ENCODE measurements around the gene CCR7. TPM values are rescaled to one million over a fixed set of nuclear protein-coding genes. Genes with fewer than 3 reads are reported as not detected.

CCR7 gene
- total and polyA plus RNA-seq, 10 donors, result 29.0 to 79.1 (median 55.0) TPM

DNA sequence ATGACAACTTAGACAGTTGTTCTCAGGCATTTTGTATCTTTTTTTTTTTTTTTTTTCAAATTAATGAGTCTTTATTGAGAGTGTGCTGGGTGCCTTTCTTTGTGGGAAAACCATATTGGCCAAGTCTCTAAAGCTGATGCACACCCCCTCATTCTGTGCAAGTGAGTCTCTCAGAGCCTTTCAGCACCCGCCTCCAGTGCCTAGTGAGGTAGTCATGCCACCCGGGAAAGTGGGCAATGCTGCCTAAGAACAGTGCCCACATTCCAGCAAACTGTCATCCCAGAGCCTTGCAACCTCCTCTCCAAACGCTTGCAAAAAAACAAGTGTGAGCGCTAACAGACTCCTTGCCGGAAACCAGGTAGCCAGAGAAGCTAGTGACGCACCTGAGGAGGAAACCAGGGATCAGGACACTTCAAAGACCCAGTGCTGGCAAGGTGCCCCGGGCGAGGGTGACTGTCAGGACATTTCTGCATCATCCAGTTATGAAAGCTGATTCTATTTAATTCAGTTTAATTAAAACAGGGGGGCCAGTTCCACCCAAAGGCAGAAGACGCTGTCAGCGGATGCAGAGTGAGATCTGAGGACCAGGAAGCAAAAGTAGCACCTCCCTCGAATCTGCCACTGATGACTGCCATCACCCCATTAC is 47.5 kb upstream of the CCR7 start:
- H3K9me3 ChIP-seq, result no peaks in the 10 kb centered on the region
- H3K36me3 ChIP-seq, result no peaks in the 10 kb centered on the region
- H3K27me3 ChIP-seq (replicated peaks in 1 of 7), result no peaks in the 10 kb centered on the region
- H3K4me1 ChIP-seq, result peaks cover 7 to 88% (median 32%) of the 10 kb centered on the region in 6 donors
- no peak overlapping the region for H3K4me3 ChIP-seq
- intact Hi-C loops (cut with DNase I; ENCODE audit: low total_unique reads), result no loop called here
- 72 to 85% (median 75%) methylated on average over 11 of the region's 11 CpGs for WGBS, 5 donors
- no peak for DNase-seq
- peak overlapping the region in 6 of 8 donors; percentile 1 to 71 (median 52) for H3K27ac ChIP-seq
- peak in 1 of 3 donors; percentile 9 for TF ChIP-seq POLR2AphosphoS5 (IDR thresholded peaks at IDR 0.05)
- TF ChIP-seq, protein P1, sequence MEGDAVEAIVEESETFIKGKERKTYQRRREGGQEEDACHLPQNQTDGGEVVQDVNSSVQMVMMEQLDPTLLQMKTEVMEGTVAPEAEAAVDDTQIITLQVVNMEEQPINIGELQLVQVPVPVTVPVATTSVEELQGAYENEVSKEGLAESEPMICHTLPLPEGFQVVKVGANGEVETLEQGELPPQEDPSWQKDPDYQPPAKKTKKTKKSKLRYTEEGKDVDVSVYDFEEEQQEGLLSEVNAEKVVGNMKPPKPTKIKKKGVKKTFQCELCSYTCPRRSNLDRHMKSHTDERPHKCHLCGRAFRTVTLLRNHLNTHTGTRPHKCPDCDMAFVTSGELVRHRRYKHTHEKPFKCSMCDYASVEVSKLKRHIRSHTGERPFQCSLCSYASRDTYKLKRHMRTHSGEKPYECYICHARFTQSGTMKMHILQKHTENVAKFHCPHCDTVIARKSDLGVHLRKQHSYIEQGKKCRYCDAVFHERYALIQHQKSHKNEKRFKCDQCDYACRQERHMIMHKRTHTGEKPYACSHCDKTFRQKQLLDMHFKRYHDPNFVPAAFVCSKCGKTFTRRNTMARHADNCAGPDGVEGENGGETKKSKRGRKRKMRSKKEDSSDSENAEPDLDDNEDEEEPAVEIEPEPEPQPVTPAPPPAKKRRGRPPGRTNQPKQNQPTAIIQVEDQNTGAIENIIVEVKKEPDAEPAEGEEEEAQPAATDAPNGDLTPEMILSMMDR (IDR thresholded peaks at IDR 0.05 in 8 of 11, conservative IDR thresholded peaks at IDR 0.05 in 3 of 11), result no peak

DNA sequence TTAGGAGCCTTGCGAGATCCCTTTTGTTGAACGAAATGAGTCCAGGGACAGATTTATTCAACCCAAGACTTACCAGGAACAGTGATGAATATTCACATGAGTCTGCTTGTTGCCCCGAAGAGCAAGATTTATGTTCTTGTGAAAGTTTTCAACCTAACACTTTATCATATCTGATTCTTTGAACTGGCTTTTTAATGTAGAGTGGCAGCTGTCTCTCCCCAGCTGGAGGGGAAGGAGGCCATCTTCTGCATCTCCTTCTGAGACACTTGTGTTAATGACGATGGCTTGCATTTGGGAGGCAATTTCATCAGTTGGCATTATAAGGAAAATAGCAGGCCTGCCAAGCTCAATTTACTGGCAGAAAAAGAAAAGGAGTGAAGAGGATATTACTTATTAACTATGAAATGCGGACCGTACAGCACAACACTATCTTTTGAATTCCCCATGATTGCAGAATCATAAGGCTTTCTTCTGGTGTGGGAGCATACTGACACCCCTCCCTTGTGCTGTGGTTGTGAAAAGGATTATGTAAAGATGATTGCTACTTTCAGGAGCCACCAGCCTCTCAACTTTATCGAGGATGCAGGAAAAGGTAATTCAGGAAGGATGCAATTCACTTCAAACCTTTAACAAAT is 46.7 kb upstream of the CCR7 start:
- no peaks in the 10 kb centered on the region for H3K27me3 ChIP-seq (replicated peaks in 1 of 7)
- TF ChIP-seq, protein P1 (IDR thresholded peaks at IDR 0.05 in 8 of 11, conservative IDR thresholded peaks at IDR 0.05 in 3 of 11), result no peak
- no peak for DNase-seq
- no peaks in the 10 kb centered on the region for H3K36me3 ChIP-seq
- H3K4me1 ChIP-seq, result peaks cover 7 to 91% (median 38%) of the 10 kb centered on the region in 6 donors
- H3K27ac ChIP-seq, result peak overlapping the region in 2 of 8 donors; percentile 30 to 70
- H3K9me3 ChIP-seq, result no peaks in the 10 kb centered on the region
- H3K4me3 ChIP-seq, result no peak overlapping the region
- intact Hi-C loops (cut with DNase I; ENCODE audit: low total_unique reads), result no loop called here
- whole genome bisulfite sequencing, 5 donors, result 64 to 76% (median 70%) methylated on average over 7 of the region's 7 CpGs

DNA sequence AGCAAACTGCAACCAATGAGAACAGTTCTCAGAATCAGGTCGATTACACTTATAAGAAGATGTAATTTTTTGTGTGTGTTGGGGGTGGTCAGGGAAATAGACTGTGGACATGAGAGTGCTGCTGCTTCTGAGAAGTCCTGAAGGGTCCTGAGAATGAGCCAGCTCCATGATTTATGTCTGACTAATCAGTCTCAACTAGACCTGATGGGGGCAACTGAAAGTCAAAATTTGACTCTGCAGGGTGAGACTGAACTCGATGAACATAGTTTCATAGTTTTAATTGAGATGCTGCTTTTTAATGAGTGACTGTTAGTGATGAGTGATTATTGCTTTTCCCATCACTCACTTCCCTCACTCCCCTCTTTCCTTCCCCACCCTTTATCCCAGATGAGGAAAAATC is 45.1 kb upstream of the CCR7 start:
- Histone ChIP-seq H3K36me3 (no peaks in the 10 kb centered on the region), H3K4me1 (peaks cover 5 to 91% (median 30%) of the 10 kb centered on the region in 6 donors), H3K9me3 (no peaks in the 10 kb centered on the region), H3K4me3 (no peak overlapping the region), H3K27me3 (replicated peaks in 1 of 7) (no peaks in the 10 kb centered on the region), H3K27ac (peak overlapping the region in 2 of 8 donors; percentile 15 to 22)
- TF ChIP-seq POLR2A (IDR thresholded peaks at IDR 0.05) (no peak), POLR2AphosphoS5 (IDR thresholded peaks at IDR 0.05) (no peak)
- TF ChIP-seq, protein P1 (IDR thresholded peaks at IDR 0.05 in 8 of 11, conservative IDR thresholded peaks at IDR 0.05 in 3 of 11), result no peak
- intact Hi-C loops (cut with DNase I; ENCODE audit: low total_unique reads), result no loop called here
- WGBS, 5 donors, result 54 to 79% (median 62%) methylated on average over 2 of the region's 2 CpGs
- no peak for DNase-seq

DNA sequence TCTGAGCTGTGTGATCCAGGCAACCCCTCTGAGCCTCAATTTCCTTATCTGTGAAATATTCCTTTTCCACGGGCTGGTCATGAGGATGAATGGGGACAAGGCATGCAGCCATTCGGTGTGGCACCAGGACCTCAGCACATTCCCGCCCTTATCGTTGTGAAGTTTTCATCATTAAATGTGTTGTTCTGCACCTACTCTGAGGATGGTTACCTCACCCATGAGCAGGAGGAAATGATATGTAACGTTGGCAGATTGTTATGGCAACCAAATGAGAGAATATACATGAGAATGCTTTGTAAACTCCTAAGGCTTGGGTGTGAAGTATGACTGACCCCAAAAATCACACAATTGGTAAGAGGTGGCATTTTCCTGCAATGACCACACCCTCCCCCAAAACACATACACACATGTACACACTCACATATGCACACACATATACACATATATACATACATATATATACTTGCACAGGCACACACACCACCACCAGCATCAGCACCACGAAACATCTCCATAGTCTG is 42.8 kb upstream of the CCR7 start:
- Histone ChIP-seq H3K9me3 (no peaks in the 10 kb centered on the region), H3K4me1 (peaks cover 0 to 86% (median 17%) of the 10 kb centered on the region in 6 donors), H3K27ac (peak overlapping the region in 4 of 8 donors; percentile 46 to 77 (median 63)), H3K4me3 (no peak overlapping the region), H3K27me3 (replicated peaks in 1 of 7) (no peaks in the 10 kb centered on the region), H3K36me3 (no peaks in the 10 kb centered on the region)
- DNase-seq, result no peak
- 65 to 86% (median 74%) methylated on average over 6 of the region's 6 CpGs for WGBS, 5 donors
- no peak for TF ChIP-seq POLR2A (IDR thresholded peaks at IDR 0.05)
- no peak for TF ChIP-seq POLR2AphosphoS5 (IDR thresholded peaks at IDR 0.05)
- TF ChIP-seq, protein P1 (IDR thresholded peaks at IDR 0.05 in 8 of 11, conservative IDR thresholded peaks at IDR 0.05 in 3 of 11), result no peak
- intact Hi-C loops (cut with DNase I; ENCODE audit: low total_unique reads), result no loop called here

All from spleen (tissue), 11 donors.